ENCODE data around the gene TUBGCP4. TPM values are rescaled to one million over a fixed set of nuclear protein-coding genes. Genes with fewer than 3 reads are reported as not detected.

The TUBGCP4 gene, protein sequence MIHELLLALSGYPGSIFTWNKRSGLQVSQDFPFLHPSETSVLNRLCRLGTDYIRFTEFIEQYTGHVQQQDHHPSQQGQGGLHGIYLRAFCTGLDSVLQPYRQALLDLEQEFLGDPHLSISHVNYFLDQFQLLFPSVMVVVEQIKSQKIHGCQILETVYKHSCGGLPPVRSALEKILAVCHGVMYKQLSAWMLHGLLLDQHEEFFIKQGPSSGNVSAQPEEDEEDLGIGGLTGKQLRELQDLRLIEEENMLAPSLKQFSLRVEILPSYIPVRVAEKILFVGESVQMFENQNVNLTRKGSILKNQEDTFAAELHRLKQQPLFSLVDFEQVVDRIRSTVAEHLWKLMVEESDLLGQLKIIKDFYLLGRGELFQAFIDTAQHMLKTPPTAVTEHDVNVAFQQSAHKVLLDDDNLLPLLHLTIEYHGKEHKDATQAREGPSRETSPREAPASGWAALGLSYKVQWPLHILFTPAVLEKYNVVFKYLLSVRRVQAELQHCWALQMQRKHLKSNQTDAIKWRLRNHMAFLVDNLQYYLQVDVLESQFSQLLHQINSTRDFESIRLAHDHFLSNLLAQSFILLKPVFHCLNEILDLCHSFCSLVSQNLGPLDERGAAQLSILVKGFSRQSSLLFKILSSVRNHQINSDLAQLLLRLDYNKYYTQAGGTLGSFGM
- total RNA-seq = 8.9 and 12.8 TPM in 2 replicates

DNA sequence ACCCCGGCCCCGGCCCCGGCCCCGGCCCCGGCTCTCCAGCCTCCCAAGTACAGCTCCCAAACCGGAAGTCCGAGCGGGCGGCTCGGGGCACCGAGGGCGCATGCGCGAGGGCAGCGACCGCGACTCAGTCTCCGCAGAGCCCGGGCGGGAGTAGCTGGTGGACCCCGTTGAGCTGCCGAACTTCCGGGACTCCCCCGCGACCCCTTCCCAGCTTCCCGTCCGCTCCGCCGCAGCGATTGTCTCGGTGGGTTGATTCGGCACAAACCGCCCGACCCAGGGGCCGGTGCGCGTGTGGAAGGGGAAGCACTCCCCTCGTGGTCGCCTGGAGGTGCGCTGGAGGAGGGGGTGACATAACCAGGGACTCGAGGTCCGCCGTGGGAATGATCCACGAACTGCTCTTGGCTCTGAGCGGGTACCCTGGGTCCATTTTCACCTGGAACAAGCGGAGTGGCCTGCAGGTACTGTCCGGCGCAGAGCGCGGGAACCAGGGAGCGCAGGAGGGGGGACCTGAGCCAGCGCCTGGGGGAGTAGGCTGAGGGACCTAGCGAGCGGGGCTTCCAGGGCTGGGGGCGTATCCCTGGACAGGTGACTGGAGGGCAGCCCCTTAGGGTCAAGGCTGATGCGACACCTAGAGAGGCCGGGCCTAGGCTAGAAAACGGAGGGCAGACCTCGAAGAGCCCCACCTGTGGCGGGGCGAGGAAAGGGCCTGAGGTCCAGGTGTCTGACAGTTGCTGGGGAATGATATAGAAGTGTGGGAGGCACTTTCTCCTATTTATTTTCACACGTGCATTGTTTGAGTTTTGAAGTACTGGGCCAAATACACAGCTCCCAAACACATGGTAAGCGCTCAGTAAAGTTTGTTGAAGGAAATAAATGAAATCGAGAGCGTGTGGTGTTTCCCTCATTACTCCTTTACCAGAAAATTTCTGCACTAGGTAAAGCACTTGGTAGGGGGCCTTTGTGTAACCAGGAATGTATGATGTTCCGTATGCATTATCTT lies at the start of gene TUBGCP4, which contains the start of gene ZSCAN29:
Gene TUBGCP4 (plus strand): TSS at position 127 of the 1,000 bp plus-strand sequence. CDS start 254 bp downstream, at position 381.
Gene ZSCAN29 (minus strand): TSS at position 69 of the 1,000 bp plus-strand sequence. CDS start 1,130 bp downstream, outside the sequence.
- Histone ChIP-seq H3K27me3 (ENCODE audit: control insufficient read depth, insufficient read depth, low read length) (no peaks in the 10 kb centered on the region), H3K36me3 (ENCODE audit: control insufficient read depth, insufficient read depth, low read length) (peaks cover 3% of the 10 kb centered on the region), H3K4me3 (ENCODE audit: low read depth, low read length) (peak within 1 kb of the TSS; percentile 74)
- peak; percentile 21 for DNase-seq (ENCODE audit: low read depth)
- TF ChIP-seq, protein P1, sequence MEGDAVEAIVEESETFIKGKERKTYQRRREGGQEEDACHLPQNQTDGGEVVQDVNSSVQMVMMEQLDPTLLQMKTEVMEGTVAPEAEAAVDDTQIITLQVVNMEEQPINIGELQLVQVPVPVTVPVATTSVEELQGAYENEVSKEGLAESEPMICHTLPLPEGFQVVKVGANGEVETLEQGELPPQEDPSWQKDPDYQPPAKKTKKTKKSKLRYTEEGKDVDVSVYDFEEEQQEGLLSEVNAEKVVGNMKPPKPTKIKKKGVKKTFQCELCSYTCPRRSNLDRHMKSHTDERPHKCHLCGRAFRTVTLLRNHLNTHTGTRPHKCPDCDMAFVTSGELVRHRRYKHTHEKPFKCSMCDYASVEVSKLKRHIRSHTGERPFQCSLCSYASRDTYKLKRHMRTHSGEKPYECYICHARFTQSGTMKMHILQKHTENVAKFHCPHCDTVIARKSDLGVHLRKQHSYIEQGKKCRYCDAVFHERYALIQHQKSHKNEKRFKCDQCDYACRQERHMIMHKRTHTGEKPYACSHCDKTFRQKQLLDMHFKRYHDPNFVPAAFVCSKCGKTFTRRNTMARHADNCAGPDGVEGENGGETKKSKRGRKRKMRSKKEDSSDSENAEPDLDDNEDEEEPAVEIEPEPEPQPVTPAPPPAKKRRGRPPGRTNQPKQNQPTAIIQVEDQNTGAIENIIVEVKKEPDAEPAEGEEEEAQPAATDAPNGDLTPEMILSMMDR (IDR thresholded peaks at IDR 0.05; ENCODE audit: insufficient read depth, low read length, poor library complexity, severe bottlenecking) = peak; percentile 58

DNA sequence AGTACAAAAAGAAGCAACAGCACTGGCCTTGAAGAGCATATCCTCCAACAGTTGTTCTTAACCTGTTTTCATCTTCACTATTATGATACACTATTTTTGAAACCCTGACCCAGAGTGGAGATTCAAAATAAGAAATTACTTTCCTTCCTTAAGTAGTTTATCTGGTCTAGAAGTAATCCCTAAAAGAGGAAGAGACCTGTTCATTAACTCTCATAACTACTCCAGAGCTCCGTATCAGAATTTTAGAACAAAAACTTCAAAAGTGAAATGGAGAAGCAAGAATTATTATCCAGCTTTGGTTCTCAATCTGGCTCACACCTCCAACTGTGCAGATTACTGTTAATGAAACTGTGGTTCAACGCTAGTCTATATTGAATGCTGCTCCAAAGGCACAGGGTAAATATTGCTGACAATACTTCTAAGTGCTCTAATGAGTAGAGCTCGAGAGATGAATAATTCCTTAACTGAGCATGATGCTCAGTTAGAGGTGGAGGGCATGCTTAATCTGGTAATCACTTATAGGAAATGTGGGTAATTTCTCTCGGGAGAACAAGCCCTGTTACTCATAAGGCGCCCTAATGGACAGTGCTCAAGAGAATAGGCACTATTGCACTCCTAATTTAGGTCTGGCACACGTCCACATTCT lies 45.7 kb upstream of the TUBGCP4 start:
- TF ChIP-seq, protein P1 (IDR thresholded peaks at IDR 0.05; ENCODE audit: insufficient read depth, low read length, poor library complexity, severe bottlenecking) = no peak
- H3K36me3 ChIP-seq (ENCODE audit: control insufficient read depth, insufficient read depth, low read length) = peaks cover 2% of the 10 kb centered on the region
- H3K4me3 ChIP-seq (ENCODE audit: low read depth, low read length) = no peak overlapping the region
- no peaks in the 10 kb centered on the region for H3K27me3 ChIP-seq (ENCODE audit: control insufficient read depth, insufficient read depth, low read length)
- no peak for DNase-seq (ENCODE audit: low read depth)

DNA sequence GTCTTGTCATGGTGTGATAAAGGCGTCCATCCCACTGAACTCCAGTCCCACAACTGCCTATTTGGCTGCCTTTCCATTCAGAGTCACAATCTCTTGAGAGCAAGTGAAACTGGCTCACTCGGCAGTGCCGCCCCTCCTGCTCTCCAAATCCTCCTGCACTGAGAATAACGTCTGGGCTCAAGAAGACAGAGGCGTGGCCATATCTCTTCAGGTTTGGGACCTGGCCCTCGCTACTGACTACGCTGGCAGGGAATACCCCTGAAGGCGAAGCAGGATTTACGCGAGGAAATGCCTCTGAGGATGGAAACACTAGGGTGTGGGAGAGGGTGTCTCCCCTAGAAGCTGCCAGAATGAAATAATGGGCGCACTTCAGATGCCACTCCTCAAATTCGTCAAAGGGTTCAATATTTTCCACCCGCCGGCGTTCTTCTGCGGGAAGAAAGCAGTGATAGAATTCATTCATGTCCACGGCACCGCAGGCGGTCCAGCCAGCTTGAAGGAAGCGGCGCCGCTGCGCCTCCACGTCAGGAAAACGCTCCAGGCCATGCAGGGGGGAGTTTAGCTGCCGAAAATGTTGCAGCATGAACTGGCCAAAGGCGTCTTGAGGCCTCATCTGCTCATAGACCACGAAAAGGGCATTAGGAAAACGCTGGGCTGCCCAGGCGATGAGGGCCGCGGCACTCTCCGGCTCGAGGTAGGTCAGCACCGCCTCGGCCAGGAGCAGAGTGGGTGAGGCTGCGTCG lies 41.5 kb upstream of the TUBGCP4 start:
- DNase-seq (ENCODE audit: low read depth) = no peak
- H3K36me3 ChIP-seq (ENCODE audit: control insufficient read depth, insufficient read depth, low read length) = peaks cover 2% of the 10 kb centered on the region
- H3K27me3 ChIP-seq (ENCODE audit: control insufficient read depth, insufficient read depth, low read length) = no peaks in the 10 kb centered on the region
- TF ChIP-seq, protein P1 (IDR thresholded peaks at IDR 0.05; ENCODE audit: insufficient read depth, low read length, poor library complexity, severe bottlenecking) = no peak
- H3K4me3 ChIP-seq (ENCODE audit: low read depth, low read length) = peak overlapping the region; percentile 57

DNA sequence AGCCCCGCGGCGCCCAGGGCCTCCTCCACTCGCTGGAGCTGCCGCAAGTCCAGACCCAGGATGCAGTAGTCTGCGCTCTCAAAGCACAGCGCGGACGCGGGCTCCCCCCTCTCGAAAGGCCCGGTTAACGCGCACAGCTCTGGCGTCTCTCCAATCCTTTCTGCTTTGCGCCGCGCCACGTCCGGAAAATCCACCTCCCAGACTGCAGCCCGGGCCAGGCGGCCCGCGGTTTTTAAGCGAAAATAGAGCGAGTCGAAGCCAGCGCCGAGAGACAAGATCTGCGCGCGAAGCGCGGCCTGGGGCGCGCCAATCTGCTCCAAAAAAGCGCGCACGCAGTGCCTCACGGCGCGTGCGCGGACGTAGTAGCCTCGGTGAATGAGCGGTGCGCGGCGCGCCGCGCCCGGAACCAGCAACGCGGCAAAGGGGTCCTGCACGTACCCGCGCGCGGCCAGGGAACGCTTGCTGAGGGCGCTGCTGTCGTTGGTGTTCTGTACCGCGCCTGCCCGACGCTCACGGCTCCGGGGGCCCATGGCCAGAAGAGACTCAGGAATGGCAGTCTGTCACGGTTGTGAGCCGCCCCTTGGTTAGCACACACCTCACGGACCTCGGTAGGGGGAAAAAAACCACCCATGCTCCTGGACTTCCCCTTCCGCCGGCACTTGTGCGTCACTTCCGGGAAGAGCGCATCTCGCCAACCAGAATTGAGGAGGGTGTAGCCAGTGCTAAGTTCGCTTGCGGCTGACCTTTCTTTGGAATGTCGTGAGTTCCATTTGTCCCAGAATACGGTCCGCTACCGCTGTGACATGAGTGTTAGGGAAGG lies 40.7 kb upstream of the TUBGCP4 start, which contains the start of gene LCMT2:
Gene LCMT2 (minus strand): TSS at position 614 of the 820 bp plus-strand sequence. CDS start 84 bp downstream, at position 530.
- peaks cover 2% of the 10 kb centered on the region for H3K36me3 ChIP-seq (ENCODE audit: control insufficient read depth, insufficient read depth, low read length)
- no peaks in the 10 kb centered on the region for H3K27me3 ChIP-seq (ENCODE audit: control insufficient read depth, insufficient read depth, low read length)
- DNase-seq (ENCODE audit: low read depth) = peak; percentile 77
- TF ChIP-seq, protein P1 (IDR thresholded peaks at IDR 0.05; ENCODE audit: insufficient read depth, low read length, poor library complexity, severe bottlenecking) = no peak
- H3K4me3 ChIP-seq (ENCODE audit: low read depth, low read length) = peak within 1 kb of the TSS; percentile 57

All from kidney epithelial cell (primary cell).